Fibroblast of lung (primary cell): ENCODE measurements around the gene RABEPK. TPM values are rescaled to one million over a fixed set of nuclear protein-coding genes. Genes with fewer than 3 reads are reported as not detected.

Experiments
- DNase-seq, 2 donors: peaks; one replicate each; pipeline versions ENCODE4 v3.0.0 to v3.0.0-alpha.2; 2010; ENCODE audit warnings: low read depth in 2 of 2
- H2AFZ ChIP-seq: 2 replicates; pipeline ENCODE4 v1.5.1; 2012; ENCODE audit warnings: low read length, control low read depth, inconsistent platforms
- H3K27ac ChIP-seq: 2 replicates; pipeline ENCODE4 v1.5.1; 2011; ENCODE audit warnings: low read length, control low read depth; ENCODE audit not compliant: insufficient read depth
- H3K27me3 ChIP-seq: 2 replicates; pipeline ENCODE4 v1.5.1; 2011; ENCODE audit warnings: mild to moderate bottlenecking, low read length; ENCODE audit not compliant: control insufficient read depth, insufficient read depth
- H3K36me3 ChIP-seq: 2 replicates; pipeline ENCODE4 v1.5.1; 2011; ENCODE audit warnings: low read length; ENCODE audit not compliant: control insufficient read depth, insufficient read depth
- H3K4me1 ChIP-seq: 2 replicates; pipeline ENCODE4 v1.5.1; 2011; ENCODE audit warnings: low read length; ENCODE audit not compliant: control insufficient read depth, insufficient read depth; ENCODE audit errors: extremely low read depth
- H3K4me2 ChIP-seq: 2 replicates; pipeline ENCODE4 v1.5.1; 2011; ENCODE audit warnings: low read length, control low read depth; ENCODE audit not compliant: insufficient read depth; ENCODE audit errors: extremely low read depth
- H3K4me3 ChIP-seq, 4 experiments: fragments of 200-600 bp in 1 of 4; sonication (generic) in 1 of 4; replicated peaks in 1 of 4; 2 replicates each; pipeline ENCODE4 v1.5.1; 2011 to 2016; ENCODE audit warnings: low read length in 4 of 4, low read depth in 3 of 4, mild to moderate bottlenecking in 3 of 4, control low read depth in 2 of 4, inconsistent platforms in 1 of 4, mixed read lengths in 1 of 4; ENCODE audit not compliant: insufficient read depth in 1 of 4; ENCODE audit errors: control extremely low read depth in 1 of 4
- H3K79me2 ChIP-seq: 2 replicates; pipeline ENCODE4 v1.5.1; 2012; ENCODE audit warnings: mild to moderate bottlenecking, low read length, inconsistent platforms; ENCODE audit not compliant: control insufficient read depth, insufficient read depth
- H3K9ac ChIP-seq: 2 replicates; pipeline ENCODE4 v1.5.1; 2011; ENCODE audit warnings: mild to moderate bottlenecking, low read length, control low read depth; ENCODE audit not compliant: insufficient read depth
- H3K9me3 ChIP-seq: 2 replicates; pipeline ENCODE4 v1.5.1; 2012; ENCODE audit warnings: low read depth, low read length; ENCODE audit not compliant: control insufficient read depth, insufficient read depth
- H4K20me1 ChIP-seq: 2 replicates; pipeline ENCODE4 v1.5.1; 2011; ENCODE audit warnings: low read length; ENCODE audit not compliant: control insufficient read depth, insufficient read depth; ENCODE audit errors: extremely low read depth
- EZH2 ChIP-seq: IDR thresholded peaks from 2 replicates; pipeline ENCODE4 v1.5.1; 2012; ENCODE audit warnings: low read length, control low read depth, mild to moderate bottlenecking; ENCODE audit errors: missing control alignments
- polyA plus RNA-seq, 2 donors: library from polyadenylated mRNA; depleted of rRNA in 1 of 2; stranded (reverse) in 1 of 2; unstranded in 1 of 2; fragments of >200 nt; gene quantifications; 2 replicates each; pipeline ENCODE4 v1.2.1, GENCODE V29; 2011 to 2012; ENCODE audit warnings: missing spikeins in 1 of 2
- total RNA-seq: library from RNA; depleted of rRNA; stranded (reverse); fragments of >200 nt; gene quantifications from 2 replicates; pipeline ENCODE4 v1.2.1, GENCODE V29; 2014

RABEPK gene
- total and polyA plus RNA-seq, 2 donors (not counting 1 experiment from before 2014, with no cell fraction given), result 29.8 to 37.3 TPM

DNA sequence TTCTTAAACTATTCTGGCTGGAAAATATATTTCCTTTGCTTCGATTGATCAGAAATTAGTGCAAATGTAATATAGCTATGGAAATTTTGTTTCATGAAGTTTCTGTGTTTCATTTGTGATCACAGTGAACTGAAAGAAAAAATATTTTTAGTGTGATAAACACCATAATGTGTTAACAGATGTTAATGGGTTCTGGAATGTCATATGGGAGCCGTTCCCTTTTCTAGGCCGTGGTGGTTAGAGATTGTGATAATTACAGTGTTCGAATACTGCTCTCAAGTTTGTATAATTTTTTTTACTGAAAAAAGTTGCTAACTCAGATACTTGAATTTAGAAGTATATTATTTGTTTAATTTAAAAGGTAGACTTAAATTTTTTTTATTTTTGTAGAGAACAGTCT is 80.6 kb downstream of the RABEPK start:
- no peak overlapping the region for H3K4me2 ChIP-seq
- no peak for TF ChIP-seq EZH2
- H3K36me3 ChIP-seq, result peaks cover 2% of the 10 kb centered on the region
- no peaks in the 10 kb centered on the region for H4K20me1 ChIP-seq
- H3K9me3 ChIP-seq, result no peaks in the 10 kb centered on the region
- H3K79me2 ChIP-seq, result peaks cover 57% of the 10 kb centered on the region
- H3K9ac ChIP-seq, result no peak overlapping the region
- no peaks in the 10 kb centered on the region for H3K27me3 ChIP-seq
- no peak overlapping the region for H3K27ac ChIP-seq
- H3K4me1 ChIP-seq, result no peaks in the 10 kb centered on the region
- H2AFZ ChIP-seq, result no peak overlapping the region
- no peak for DNase-seq
- H3K4me3 ChIP-seq, result no peak overlapping the region

Other genes starting within 250 kb of the RABEPK start
- 6.9 and 9.7 TPM in 2 replicates for gene SCAI, start 57.0 kb upstream of the RABEPK start, total RNA-seq
- 5.4 and 5.8 TPM in 2 replicates for gene SCAI, start 57.0 kb upstream of the RABEPK start, polyA plus RNA-seq
- gene PPP6C, start 10.7 kb upstream of the RABEPK start, total RNA-seq, result 11.6 and 12.7 TPM in 2 replicates
- gene PPP6C, start 10.7 kb upstream of the RABEPK start, polyA plus RNA-seq, result 37.1 and 47.9 TPM in 2 replicates
- gene HSPA5, start 40.8 kb downstream of the RABEPK start, total RNA-seq, result 193 and 339 TPM in 2 replicates
- gene HSPA5, start 40.8 kb downstream of the RABEPK start, polyA plus RNA-seq, result 482 and 558 TPM in 2 replicates
- 54.7 and 72.3 TPM in 2 replicates for gene GAPVD1, start 61.3 kb downstream of the RABEPK start, total RNA-seq
- 22.5 and 23.0 TPM in 2 replicates for gene GAPVD1, start 61.3 kb downstream of the RABEPK start, polyA plus RNA-seq